GM23248 (cell line): ENCODE data around the gene ABHD6.

Experiments
- EZH2 ChIP-seq: fragments of 200-600 bp; sonication (generic); IDR thresholded peaks from 2 replicates; pipeline ENCODE4 v1.6.1; 2018; ENCODE audit warnings: antibody characterized with exemption, mild to moderate bottlenecking; ENCODE audit not compliant: insufficient read depth, poor library complexity, severe bottlenecking
- EZH2phosphoT487 ChIP-seq: fragments of 200-600 bp; sonication (generic); IDR thresholded peaks from 2 replicates; pipeline ENCODE4 v1.6.1; 2018; ENCODE audit warnings: antibody characterized with exemption, moderate library complexity, mild to moderate bottlenecking, low read depth; ENCODE audit not compliant: insufficient read depth

DNA sequence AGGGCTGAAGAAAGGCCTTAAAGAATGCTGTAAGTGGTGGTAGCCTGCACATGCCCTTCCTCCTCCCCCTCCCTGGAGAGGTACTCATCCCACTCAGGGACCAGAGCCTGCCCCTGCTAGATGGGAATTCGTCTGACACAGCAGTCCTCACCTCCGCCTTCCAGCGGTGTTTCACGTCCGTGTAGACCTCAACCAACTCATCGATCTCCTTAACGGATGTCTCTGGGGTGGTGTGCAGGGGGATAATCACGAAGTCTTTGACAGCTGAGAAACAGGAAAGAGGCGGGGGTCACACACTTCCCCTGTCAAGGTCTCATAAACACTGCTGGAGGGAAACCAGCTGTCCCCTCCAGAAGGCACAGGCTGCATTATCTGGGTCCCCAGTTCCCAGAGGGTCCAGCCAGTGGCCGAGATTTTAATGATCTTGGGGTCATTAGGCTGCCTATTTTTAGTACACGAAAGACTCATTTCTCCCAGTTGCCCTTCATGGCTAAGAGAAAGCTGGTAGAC lies 36.7 kb upstream of the ABHD6 start:
- TF ChIP-seq EZH2phosphoT487 (no peak), EZH2 (no peak)
